T-helper 2 cell (primary cell): ENCODE results near the gene SCFD2.
A peak's percentile ranks its signal among the peaks of the same experiment; 100 is the strongest.
"Not testable (repeated sequence)": the region's sequence is repeated elsewhere in the genome, so short reads cannot be mapped to it uniquely, and the experiment has no call there.

ENCODE experiments used
- DNase-seq, 5 experiments: peaks; one replicate each; pipeline versions ENCODE4 v3.0.0 to v3.0.0-alpha.2; 2012 to 2022

Gene SCFD2

DNA sequence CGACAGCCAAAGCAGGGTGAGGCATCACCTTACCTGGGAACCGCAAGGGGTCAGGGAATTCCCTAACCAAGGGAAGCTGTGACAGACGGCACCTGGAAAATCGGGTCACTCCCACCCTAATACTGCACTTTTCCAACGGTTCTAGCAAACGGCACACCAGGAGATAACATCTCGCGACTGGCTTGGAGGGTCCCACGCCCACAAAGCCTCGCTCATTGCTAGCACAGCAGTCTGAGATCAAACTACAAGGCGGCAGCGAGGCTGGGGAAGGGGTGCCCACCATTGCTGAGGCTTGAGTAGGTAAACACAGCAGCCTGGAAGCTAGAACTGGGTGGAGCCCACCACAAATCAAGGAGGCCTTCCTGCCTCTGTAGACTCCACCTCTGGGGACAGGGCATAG lies 25.7 kb downstream of the SCFD2 start:
- not testable (repeated sequence) for DNase-seq

DNA sequence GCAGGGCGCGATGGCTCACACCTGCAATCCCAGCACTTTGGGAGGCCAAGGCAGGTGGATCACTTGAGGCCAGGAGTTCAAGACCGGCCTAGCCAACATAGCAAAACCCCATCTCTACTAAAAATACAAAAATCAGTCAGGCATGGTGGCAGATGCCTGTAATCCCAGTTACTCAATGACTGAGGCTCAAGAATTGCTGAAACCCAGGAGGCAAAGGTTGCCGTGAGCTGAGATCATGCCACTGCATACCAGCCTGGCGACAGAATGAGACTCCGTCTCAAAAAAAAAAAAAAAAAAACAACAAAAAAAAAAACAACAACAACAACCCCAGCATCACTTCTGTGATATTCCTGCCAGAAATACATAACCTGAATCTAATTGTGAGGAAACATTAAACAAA lies 30.9 kb downstream of the SCFD2 start:
- DNase-seq = not testable (repeated sequence)

DNA sequence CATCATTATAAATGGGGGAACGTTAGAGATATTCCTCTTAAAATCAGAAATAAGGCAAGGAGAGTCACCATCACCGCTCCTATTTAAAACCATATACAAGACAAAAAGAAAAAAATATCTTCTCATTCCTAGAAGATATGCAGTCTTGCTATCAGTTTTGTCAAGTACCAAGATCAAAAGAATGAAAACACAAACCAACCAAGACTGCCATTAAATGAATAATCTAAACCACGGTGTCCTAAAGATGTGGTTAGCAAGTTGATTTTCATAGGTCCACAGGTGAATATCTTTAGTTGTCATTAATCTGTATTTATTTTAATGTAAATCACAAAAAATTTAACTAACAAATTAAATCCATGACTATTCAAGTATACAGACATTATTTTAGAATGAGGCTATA lies 39.3 kb downstream of the SCFD2 start:
- peak in 1 of 5 experiments; percentile 10 for DNase-seq

DNA sequence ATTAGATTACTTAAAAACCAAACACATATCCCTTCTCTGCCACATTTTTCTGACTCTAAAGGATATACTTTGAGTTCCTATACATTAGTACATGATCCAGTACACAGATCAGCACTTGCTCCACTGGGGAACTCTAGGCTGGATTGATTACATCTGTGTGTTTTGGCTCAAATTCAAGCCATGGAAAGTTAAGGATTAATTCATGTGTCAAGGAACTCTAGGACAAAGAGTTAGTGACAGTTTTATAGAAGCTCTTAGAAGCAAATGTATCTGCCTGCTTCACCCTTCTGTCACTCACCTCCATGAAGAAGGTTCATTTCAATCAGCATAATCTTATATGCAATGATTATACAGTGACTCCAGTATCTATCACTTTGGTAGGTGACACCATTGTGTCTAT lies 43.2 kb downstream of the SCFD2 start:
- DNase-seq = no peak

DNA sequence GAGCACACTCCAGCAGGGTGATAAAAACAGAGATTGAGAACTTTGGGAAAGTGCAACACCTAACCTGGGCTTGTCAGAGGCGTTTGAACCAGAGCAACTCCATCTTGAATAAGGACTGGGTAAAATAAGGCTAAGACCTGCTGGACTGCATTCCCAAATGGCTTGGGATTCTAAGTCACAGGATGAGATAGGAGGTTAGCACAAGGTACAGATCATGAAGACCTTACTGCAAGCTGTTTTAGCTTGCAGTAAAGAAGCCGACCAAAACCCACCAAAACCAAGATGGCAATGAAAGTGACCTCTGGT lies 43.9 kb downstream of the SCFD2 start:
- no peak for DNase-seq

- no peak for DNase-seq
Measured at GRCh38 chr4:53321151-53321983, 44.5 kb downstream of the SCFD2 start.

GRCh38 chr4:53315300-53315699 lies 50.6 kb downstream of the SCFD2 start:
- peak in 1 of 5 experiments; percentile 24 for DNase-seq

- no peak for DNase-seq
Measured at GRCh38 chr4:53314252-53314651, 51.6 kb downstream of the SCFD2 start.

- DNase-seq = no peak
Measured at GRCh38 chr4:53313510-53313909, 52.4 kb downstream of the SCFD2 start.

DNA sequence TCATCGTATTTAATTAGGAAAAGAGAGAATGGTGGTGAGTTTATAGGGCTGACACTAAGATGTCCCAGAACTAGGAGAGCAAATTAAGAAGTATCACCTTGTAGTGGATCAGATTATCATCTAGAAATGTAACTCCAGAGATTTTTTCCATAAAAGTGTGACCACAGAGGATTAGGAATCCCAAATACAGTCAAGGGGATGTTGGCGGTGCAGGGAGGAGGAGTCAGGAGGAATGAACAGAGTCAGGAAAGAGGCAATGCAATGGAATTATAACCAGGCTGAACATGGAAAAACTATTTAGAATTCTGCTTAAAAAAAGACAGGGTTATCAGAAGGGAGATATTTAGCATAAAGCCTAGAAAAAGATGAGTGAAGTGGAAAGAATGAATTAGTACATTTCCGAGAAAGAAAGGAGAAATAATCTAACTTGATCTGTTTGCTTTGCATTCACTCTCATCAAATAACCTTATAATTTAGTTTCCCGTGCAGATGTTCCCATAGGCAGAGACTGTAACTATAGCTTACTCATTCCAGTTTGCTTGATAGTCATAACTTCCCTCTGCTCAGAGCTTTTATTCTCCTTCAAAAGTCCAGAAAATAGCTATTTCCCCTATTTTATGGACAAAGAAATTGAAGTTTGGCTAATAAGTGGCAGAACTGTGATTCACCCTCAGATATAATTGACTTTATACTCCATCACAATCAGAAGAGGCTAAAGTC lies 56.4 kb downstream of the SCFD2 start:
- DNase-seq = no peak

GRCh38 chr4:53307819-53308780 lies 57.8 kb downstream of the SCFD2 start:
- no peak for DNase-seq

- DNase-seq = no peak
Measured at GRCh38 chr4:53307210-53307609, 58.7 kb downstream of the SCFD2 start.

DNA sequence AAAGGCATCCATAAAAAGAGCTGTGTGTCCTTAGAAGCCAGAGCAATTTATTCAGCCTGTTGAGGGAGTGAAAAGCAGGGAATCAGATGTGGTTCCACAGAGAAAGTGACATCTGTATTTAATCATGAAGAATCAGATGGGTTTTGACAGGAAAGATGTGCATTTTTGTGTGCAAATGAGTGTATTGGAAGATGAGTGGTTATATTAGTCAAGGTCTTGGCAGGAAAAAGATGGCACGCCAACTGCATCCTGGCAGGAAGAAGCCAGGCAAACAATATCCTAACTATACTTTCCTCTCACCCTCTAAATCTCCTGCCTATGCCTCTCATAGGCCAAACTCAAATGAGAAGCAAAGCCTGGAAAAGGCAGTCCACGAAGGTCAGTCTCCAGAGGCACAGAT lies 59.1 kb downstream of the SCFD2 start:
- no peak for DNase-seq

GRCh38 chr4:53292209-53292608 lies 73.7 kb downstream of the SCFD2 start:
- DNase-seq = not testable (repeated sequence)

GRCh38 chr4:53281438-53281837 lies 84.4 kb downstream of the SCFD2 start:
- no peak for DNase-seq

DNA sequence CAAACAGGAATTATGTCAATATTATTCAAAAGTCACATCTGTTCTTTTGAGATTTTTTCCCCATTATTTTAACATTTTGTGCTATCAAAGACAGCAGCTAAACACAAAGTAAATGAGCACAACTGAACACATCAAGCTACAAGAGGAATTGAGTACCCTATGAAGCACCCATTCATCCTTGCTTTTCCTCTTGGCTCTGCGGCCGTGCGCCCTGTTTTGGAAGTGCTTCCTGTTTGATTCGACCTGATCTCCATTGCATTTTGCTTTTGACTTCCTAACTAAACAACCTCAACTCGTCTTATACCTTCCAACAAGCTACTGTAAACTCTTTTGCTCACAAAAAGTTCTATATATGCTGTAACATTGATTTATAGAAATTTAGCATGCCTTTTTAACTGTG lies 85.0 kb downstream of the SCFD2 start:
- no peak for DNase-seq

- no peak for DNase-seq
Measured at GRCh38 chr4:53274609-53275268, 91.1 kb downstream of the SCFD2 start.

- DNase-seq = no peak
Measured at GRCh38 chr4:53273726-53274125, 92.1 kb downstream of the SCFD2 start.

DNA sequence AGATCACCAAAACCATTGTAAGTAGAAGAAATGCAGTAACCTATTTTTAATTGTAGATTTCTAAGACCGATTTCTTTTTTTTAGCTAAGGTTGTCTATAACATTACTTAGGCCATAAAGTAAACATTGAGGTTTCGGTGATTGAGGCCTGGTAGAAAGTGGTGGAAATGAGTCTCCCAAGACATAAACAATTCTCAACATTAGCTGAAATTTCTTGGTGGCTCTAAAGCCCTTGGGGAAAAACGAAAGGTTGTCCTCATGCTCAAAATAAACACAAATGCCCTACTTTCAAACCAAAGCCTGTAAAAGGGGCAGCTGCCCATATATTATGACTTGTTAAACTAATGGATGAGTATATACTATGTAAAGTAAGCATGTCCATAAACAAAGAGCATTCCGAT lies 98.8 kb downstream of the SCFD2 start:
- no peak for DNase-seq

DNA sequence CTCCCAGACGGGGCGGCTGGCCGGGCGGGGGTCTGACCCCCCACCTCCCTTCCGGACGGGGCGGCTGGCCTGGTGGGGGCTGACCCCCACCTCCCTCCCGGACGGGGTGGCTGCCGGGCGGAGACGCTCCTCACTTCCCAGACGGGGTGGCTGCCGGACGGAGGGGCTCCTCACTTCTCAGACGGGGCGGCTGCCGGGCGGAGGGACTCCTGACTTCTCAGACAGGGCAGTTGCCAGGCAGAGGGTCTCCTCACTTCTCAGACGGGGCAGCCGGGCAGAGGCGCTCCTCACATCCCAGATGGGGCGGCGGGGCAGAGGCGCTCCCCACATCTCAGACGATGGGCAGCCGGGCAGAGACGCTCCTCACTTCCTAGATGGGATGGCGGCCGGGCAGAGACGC lies 109.9 kb downstream of the SCFD2 start:
- DNase-seq = not testable (repeated sequence)

GRCh38 chr4:53240573-53240972 lies 125.3 kb downstream of the SCFD2 start:
- no peak for DNase-seq

DNA sequence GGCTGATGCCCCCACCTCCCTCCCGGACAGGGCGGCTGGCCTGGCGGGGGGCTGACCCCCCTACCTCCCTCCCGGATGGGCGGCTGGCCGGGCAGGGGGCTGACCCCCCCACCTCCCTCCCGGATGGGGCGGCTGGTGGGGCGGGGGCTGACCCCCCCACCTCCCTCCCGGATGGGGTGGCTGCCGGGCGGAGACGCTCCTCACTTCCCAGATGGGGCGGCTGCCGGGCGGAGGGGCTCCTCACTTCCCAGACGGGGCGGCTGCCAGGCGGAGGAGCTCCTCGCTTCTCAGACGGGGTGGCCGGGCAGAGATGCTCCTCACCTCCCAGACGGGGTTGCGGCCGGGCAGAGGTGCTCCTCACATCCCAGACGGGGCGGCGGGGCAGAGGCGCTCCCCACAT lies 127.5 kb downstream of the SCFD2 start:
- DNase-seq = not testable (repeated sequence)

DNA sequence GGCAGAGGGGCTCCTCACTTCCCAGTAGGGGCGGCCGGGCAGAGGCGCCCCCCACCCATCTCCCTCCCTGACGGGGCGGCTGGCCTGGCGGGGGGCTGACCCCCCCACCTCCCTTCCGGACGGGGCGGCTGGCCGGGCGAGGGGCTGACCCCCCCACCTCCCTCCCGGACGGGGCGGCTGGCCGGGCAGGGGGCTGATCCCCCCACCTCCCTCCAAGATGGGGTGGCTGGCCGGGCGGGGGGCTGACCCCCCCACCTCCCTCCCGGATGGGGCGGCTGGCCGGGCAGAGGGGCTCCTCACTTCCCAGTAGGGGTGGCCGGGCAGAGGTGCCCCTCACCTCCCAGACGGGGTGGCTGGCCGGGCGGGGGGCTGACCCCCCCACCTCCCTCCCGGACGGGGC lies 128.1 kb downstream of the SCFD2 start:
- DNase-seq = not testable (repeated sequence)
